IPS-NIHi11 (cell line): Measurements from ENCODE around the gene ICAM3.
"Not testable (repeated sequence)": the region's sequence is repeated elsewhere in the genome, so short reads cannot be mapped to it uniquely, and the experiment has no call there.

Experiments
- DNase-seq: peaks from one replicate; pipeline ENCODE4 v3.0.0; 2012; ENCODE audit warnings: mixed read lengths, low spot score

Gene ICAM3

DNA sequence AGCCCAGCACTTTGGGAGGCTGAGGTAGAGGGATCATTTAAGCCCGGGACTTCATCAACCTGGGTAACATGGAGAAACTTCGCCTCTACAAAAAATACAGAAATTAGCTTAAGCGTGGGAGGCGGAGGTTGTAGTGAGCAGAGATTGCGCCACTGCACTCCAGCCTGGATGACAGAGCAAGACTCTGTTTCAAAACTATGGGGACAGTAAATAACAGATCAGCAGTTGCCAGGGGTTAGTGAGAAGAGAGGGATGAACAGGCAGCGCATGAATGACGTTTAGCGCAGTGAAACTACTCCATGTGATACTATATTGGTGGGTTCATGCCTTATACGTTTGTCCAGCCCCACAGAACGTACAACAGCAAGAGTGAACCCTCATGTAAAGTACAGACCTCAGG lies 7.1 kb upstream of the ICAM3 start:
- DNase-seq: no peak

DNA sequence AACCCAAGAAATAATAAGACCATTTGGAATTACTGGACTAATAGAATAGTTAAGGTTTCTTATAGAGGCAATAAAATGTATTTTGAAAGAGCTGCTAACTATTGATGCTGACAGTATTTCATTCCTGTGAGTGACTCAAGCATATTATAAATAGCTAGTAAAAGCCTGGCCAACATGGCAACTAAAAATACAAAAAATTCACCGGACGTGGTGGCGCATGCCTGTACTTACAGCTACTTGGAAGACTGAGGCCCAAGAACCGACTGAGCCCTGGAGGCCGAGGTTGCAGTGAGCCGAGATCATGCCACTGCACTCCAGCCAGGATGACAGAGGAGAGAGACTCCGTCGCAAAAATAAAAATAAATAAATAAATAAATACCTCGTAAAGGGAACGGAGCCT lies 5.4 kb upstream of the ICAM3 start:
- no peak for DNase-seq

DNA sequence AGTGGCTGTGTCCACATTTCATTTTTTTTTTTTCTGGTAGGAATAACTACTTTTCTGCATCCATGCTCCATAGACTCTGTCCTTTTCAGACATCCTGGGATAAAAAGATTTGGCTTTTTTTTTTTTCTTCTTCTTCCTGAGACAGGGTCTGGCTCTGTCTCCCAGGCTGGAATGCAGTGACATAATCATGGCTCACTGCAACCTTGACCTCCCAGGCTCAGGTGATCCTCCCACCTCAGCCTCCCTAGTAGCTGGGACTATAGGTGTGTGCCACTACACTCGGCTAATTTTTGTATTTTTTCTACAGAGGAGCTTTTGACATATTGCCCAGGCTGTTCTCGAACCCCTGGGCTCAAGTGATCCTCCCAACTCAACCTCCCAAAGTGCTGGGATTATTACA lies 4.1 kb upstream of the ICAM3 start:
- no peak for DNase-seq

DNA sequence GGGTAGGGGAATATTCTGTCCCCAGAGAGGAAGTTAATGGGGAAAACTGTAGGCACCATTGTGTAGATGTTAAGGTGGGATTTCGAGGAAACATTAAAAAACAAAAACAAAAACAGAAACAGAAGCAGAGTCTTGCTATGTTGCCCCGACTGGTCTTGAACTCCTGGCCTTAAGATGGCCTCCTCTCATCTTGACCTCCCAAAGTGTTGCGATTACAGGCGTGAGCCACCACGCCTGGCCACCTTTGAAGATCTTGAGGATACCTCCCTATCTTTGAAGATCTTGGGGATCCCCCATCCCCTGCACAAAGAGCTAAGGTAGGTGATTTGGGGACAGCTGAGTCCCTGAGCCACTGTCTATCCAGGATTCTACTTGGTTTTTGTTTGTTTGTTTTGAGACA lies 553 bp upstream of the ICAM3 start:
- no peak for DNase-seq

DNA sequence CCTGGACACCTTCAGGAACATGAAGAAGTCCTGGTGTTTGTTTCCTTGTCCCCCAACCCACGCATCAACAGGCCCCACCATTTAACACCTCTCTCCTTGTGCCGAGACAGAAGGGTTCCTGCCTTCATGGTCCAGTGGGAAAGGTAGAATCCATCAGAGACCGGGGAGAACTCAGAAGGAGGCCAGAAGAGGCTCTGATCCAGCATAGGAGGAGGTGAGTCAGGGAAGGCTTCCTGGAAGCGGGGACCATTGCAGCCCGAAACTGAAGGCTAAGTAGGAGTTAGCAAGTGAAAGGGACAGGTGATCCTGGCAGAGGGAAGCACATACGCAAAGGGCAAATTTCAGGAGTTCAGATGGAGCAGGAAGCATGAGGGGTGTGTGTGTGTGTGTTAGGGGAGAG lies 484 bp downstream of the ICAM3 start:
- DNase-seq: no peak

DNA sequence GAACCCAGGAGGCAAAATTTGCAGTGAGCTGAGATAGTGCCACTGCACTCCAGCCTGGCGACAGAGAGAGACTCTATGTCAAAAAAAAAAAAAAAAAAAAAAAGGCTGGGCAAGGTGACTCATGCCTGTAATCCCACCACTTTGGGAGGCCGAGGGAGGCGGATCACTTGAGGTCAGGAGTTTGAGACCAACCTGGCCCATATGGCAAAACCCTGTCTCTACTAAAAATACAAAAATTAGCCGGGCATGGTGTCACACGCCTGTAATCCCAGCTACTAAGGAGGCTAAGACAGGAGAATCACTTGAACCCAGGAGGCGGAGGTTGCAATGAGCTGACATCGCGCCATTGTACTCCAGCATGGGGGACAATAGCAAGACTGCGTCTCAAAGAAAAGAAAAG lies 2.7 kb downstream of the ICAM3 start:
- DNase-seq: not testable (repeated sequence)

DNA sequence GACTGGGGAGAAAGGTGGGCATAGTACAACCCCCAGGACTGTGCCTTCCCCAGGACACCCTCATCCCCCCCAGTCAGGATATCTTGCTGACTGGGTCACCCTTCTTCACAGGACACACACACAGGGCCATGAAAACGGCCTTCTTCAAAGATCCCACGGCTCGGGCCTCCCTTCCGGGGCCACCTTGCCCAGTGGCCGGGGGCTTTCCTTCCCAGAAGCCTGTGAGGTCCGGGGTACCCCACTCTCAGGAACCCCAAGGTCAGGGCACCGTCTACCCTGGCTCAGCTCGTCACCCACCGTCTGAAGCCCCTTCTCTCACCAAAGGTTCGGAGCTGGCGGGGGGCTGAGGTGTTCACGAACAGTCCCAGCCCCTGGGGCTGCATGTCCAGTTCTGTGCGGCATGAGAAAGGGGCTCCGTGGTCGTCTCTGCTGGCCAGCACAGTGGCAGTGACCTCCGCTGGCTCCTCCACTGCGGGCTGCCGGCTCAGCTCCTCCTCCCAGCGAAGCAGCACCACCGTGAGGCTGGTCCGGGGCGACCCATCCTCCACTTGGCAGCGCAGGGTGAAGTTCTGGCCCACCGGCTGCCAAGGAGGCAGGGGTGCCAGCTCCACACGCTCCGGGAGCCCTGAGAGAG lies 4.0 kb downstream of the ICAM3 start:
- DNase-seq: peak; percentile 33

DNA sequence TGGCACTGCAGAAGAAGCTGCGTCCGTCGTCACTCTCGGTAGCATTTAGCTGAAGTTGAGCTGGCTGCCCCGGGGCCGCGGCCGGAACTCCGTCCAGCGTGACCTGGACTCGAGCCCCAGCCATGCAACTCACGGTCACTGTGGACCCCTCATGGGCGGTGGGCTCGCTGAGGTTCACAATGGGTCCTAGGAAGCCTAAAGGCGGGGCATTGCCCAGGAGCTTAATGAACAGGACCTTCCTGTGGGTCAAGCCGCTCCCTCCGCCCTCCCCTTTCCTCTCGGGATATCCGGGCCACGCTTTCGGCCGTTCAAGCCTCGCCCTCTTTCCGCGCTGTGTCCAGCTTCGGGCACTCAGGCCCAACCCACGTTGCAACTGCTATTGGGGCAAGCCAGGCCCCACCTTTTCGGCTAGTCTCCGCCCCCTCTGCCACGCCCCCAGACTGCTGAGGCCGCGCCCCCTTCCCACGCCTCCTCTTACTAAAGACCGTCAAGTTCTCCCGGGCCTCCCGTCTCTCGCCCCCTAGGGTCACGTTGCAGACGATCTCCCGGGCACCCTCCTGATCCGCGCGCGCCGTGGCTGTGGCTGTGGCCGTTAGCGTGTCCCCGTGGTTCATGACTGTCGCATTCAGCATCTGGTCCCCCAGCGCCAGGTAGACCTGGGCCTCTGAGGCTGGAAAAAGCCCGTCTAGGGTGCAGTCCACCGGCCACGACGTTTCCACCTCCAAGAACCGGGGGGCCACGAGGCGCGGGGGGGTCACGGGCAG lies 4.7 kb downstream of the ICAM3 start:
- peak; percentile 88 for DNase-seq

DNA sequence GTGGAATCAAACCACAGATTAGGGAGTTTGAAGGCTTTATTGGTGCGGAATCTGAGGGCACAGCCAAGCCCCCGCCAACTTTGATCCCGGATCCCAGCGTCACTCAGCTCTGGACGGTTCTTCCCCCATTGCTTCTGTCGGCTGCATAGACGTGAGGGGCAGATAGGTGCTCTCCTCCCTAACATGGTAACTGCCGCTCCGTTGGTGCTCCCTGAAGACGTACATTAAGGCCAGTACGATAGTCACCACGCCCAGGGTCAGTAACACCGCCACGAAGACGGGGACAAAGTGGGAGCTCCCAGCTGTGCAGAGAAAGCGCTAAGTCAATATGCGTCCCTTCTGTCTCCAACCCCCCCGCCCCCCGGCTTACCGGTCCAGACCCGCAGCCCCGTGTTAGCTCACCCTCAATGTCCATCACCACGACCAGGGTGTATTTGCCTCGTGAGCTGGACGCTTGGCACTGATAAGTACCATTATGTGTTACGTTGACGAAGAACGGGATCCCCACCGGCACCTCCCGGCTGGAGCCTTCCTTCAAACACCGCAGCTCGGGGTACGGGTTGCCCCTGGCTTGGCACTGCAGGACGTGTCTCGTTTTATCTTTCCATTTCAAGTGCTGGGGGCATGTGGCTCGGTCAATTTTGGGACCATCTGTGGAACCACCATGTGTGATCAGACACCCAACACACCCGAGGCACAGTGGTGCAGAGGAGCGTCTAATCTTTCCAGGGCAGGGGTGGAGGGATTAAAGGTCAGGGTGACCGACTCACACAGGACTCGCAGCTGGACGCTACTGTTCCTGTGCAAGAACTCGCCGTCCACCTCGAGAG lies 5.5 kb downstream of the ICAM3 start:
- DNase-seq: no peak

DNA sequence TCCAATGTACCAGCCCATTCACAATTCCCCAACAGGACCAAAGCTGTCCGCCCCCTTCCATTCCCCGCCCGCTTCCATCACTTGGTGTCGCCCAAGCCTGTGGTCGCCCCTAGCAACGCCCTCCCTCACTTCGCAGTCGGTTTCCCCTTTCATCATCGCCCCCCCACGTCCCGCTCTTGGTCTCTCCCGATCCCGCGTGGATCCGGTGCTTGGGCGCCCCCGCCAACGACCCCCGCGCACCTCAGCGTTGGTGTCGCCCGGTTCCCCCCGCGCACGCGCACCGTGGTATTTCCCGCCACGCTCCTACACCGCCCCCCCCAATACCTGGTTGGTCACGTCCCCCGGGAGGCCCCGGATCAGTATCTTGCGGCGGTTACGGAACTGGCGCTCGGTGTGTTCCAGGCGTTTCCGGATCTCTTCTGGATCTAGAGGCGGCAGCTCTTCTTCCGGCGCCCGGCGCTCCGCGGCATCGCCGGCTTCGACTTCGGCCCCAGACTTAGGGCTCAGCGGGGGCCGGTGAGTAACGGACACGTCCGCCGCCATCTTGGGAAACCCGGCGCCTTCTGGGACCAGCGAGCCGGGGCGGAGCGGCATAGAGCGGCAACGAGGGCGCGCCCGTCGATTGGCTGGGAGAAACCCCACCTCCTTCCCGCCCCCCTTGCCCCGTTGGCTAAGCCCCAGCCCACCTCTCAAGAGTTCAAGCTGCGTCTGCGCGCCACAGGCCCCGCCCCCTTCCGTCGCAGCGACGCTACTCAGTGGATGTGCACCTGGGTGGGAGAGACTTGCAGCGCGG lies 6.3 kb downstream of the ICAM3 start, which contains the start of gene RAVER1:
Gene RAVER1 (minus strand): TSS at position 565 of the 793 bp plus-strand sequence. CDS start 22 bp downstream, at position 543.
- peak; percentile 99 for DNase-seq

DNA sequence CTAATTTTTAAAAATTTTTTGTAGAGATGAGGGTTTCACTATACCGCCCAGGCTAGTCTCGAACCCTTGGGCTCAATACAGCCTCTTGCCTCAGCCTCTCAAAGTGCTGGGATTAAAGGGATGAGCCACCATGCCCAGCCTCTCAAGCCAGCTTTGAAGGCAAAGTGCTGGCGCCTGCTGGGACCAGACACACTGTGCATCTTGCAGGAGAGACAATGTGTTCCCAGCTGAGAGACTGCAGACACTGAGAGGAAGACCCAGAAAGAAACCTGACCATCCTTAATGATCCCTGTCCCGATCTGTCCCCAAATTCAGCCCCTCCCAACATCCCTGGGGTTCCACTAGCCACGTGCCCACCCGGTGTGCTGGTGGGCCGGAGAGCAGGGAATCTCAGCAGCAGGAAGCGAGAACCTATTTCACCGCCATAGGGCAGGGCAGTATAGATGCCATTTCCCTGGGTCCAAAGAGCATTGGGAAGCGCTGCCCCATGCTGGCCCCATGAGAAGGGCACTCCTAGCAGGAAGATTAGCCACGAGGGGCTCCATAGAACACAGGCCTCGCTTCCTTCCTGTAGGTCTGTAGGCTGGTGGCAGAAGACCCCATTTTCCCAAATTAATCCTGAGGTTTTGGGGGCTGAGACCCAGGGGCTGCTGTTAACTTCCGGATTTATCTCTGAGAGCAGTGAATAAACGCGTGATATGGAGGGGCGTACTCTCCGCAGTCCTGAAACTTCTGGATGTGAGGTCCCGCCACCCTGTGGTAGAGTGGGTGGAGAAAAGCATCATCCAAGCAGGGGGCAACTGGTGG lies 7.1 kb downstream of the ICAM3 start:
- DNase-seq: no peak

DNA sequence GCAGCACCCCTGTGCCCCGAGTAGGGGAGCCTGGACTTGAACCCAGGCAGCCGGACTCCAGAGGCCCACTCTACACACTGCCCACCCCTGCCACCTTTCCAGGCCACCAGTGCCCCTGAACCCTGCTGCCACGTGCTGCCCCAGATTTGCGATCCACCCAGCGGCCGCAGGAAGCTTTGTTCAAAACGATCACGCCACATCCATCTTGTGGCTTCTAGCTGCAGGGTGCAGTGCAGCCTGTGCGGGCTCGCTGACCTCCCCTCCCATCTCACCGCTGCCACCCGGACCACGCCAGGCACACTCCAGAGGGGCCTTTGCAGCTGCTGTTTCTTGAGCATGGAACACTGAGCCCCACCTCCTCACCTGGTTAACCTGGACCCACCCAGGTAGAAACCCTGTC lies 9.9 kb downstream of the ICAM3 start:
- DNase-seq: no peak

DNA sequence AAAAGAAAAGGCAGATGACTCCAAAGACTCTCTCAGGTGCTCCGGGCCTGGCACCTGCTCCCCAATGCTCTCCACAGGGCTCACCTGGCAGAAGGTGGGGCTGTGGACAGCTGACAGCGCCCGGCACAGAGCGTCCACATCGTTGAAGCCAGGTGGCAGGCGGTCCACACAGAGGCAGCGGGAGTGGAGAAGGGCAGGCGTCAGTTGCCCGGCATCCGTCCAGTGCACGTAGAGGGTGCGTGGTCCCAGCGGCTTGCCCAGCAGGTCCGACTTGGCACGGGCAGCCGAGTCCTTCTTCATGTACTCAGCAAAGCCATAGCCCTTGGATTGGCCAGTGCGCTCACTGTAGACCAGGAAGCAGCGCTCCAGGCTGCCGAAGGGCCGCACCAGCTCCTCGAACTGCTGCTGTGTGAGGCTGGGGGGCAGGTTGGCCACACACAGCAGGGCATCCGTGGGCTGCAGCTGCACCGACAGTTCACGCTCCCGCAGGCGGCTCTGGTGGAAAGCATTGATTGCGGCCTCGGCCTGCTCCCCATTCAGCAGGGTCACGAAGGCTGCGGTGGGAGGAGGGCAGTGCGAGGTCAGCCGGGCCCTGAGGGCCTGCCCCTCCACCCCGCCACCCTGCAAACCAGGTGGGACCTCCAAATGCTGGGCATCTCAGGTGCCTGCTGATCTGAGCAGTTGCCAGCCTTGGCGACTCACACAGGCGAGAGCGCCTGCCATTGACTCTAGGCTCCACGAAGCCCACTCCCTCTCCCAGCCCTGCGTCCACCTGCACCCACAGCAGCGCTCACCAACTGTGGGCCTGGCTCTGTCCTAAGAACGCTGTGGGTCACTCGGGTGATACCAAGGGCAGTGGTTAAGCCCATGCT lies 10.6 kb downstream of the ICAM3 start:
- no peak for DNase-seq

DNA sequence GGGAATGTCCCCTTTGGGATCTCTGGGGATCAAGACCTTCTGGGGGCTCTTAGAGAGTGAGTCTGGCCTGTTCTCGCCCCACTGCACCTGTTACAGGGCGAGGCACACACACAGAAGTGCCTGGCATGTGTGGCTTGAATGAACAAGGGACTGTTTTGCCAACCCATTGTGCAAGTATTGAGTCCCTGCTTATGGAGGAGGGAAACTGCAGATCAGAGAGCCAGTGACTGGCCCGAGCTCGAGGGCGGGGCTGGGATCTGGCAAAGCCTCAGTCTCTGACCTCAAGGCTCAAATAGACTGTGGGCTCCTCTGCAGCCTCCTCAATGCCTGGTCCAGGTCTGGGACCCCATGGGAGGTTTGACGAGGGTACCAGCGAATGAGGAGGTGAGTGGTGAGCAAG lies 11.6 kb downstream of the ICAM3 start:
- no peak for DNase-seq

DNA sequence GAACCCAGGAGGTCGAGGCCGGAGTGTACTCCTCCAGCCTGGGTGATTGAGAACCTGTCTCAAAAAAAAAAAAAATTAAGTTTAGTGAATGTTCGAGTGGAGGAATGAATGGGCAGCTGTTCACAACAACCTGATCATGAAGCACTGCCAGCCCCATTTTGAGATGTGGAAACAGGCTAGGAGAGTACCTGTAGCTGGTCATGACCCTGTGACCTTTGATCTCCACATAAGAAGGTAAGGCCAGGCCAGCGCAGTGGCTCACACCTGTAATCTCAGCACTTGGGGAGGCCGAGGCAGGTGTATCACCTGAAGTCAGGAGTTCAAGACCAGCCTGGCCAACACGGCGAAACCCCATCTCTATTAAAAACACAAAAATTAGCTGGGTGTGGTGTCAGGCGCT lies 13.7 kb downstream of the ICAM3 start:
- no peak for DNase-seq

DNA sequence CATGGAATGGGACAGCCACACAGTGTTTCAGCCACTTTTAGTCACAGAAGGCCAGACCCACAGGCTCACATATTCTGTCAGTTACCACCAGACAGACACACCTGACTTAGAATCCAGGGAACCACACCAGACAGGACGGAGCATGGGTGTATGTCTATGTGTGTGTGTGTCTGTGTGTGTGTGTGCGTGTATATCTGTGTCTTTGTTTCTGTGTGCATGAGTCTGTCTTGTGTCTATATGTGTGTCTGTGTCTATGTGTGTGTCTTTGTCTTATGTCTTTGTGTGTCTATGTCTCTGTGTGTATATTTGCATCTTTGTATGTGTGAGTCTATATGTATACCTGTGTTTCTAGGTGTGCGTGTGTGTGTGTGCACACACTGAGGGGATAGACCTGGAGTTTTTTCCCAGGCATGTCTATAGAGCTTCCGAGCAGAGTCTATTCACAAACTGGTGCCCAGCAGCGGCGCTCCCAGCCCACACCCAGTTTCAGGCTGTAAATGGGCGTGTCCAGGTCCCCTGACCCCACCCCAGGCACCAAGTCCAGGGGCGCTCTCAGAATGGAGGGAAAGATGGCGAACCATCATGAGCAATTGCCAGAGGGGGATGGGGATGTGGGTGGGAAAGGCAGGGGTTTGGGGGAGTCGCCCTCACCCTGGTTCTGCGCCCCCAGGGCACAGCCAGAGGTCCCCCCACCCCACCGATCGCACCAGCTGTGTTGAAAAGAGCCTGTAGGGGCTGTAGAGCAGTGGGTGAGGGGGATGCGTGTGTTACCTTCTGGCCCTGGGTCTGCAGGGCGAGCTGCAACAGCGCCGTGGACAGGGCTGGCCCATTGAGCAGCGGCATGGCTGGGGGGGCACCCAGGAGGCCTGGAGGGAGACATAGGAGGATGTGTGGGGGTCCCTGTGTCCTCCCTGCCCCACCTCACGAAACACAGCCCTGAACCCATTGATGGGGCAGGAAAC lies 17.3 kb downstream of the ICAM3 start:
- DNase-seq: no peak

DNA sequence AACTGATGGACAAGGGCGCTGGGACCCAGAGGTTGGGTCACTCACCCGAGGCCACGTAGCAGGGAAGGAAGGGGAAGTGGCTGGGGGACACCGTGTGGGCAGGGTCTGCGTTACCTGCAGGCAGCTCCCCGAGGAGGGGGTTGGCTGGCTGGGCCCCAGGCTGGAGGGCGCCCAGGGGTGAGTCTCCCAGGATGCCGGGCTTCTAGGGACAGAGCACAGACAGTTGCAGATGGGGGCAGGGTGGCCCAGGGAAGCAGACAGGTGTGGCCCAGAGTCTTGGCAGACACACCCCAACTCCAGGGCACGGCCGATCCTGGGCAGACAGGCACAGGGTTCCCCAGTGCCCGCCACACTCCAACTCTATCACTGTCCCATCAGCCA lies 18.0 kb downstream of the ICAM3 start:
- DNase-seq: no peak

DNA sequence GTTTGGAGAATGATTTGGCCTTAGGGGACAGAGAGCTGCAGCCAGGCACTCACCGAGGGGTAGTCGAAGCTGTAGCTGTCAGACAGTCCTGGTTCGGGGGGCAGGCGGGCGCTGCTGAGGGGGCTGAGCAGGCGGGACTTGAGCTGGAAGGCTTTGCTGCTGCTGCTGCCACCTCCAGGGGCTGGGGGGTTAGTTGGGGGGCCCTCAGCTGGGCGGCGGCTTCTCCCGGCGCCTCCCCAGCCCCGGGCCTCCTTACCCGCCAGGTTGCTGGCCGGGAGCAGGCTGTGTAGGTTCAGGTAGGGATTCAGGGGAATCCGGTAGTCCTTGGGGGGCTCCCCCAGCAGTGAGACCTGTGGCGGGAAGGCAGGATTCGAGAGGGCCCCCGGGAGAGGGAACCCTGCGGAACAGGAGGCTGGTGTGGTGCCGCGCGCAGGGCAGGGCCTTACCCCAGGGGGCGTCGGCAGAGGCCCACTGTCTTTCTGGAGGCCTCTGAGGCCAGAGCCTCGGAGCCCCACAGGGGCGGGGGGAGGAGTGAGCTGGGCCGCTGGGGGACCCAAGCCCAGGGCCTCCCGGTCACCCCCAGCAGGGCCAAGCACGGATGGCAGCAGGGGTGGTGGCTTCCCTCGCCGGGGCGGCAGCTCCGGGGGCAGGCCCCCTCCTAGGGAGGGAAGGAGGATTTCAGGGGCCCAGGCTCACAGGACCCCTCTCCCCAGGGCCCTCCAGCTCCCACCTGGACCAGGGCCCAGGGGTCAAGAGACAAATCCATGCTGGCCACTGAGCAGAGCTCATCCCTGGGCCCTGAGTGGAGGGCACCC lies 18.6 kb downstream of the ICAM3 start:
- DNase-seq: no peak
